Esophagus squamous epithelium (tissue), 5 donors: Measurements from ENCODE around the gene CEP112. TPM values are rescaled to one million over a fixed set of nuclear protein-coding genes. Genes with fewer than 3 reads are reported as not detected.

ENCODE experiments used
- DNase-seq: peaks from one replicate; lab custom pipeline; 2025; lab: John Stamatoyannopoulos, UW
- H3K27ac ChIP-seq, 4 donors: fragments of 200-600 bp; sonication (generic); one replicate each; pipeline ENCODE4 v1.5.1; 2016 to 2019; ENCODE audit warnings: mild to moderate bottlenecking in 1 of 4
- H3K27me3 ChIP-seq, 4 donors: fragments of 200-600 bp; sonication (generic); 1 replicate in 3 of 4; 2 replicates in 1 of 4; pipeline versions ENCODE4 v1.5.1 to v1.6.0; 2017 to 2021; ENCODE audit warnings: antibody characterized with exemption in 1 of 4
- H3K36me3 ChIP-seq, 3 donors: fragments of 200-600 bp; sonication (generic); one replicate each; pipeline ENCODE4 v1.5.1; 2016 to 2019
- H3K4me1 ChIP-seq, 3 donors: fragments of 200-600 bp; sonication (generic); one replicate each; pipeline ENCODE4 v1.5.1; 2017 to 2019
- H3K4me3 ChIP-seq, 4 donors: fragments of 200-600 bp; sonication (generic); 1 replicate in 3 of 4; 2 replicates in 1 of 4; pipeline ENCODE4 v1.5.1; 2016 to 2019; ENCODE audit warnings: mild to moderate bottlenecking in 2 of 4, moderate library complexity in 1 of 4
- H3K9me3 ChIP-seq, 3 donors: fragments of 200-600 bp; sonication (generic); one replicate each; pipeline ENCODE4 v1.5.1; 2016 to 2019
- POLR2A ChIP-seq, 4 donors: fragments of 450-650 bp; IDR thresholded peaks; one replicate each; pipeline ENCODE4 v1.6.1; 2017; ENCODE audit warnings: antibody characterized with exemption in 4 of 4, mild to moderate bottlenecking in 4 of 4, moderate library complexity in 3 of 4
- WGBS, 2 donors: methylation state at CpG; one replicate each; pipeline ENCODE4 v1.1.5; 2018; 5-methylcytosine and 5-hydroxymethylcytosine counted together
- intact Hi-C: fragments of 100-400 bp; cut with DNase I; formaldehyde crosslinking; loops from one replicate; pipeline ENCODE4 v1.15.0; 2022
- total RNA-seq, 4 donors: library from RNA; depleted of rRNA; stranded (reverse); fragments of >200 nt; gene quantifications; one replicate each; pipeline ENCODE4 v1.1.0, GENCODE V29; 2016
- TF ChIP-seq, protein P1 (sequence below), 6 experiments: fragments of 450-650 bp in 4 of 6; fragments of 200-600 bp in 2 of 6; sonication (generic) in 2 of 6; IDR thresholded peaks; one replicate each; pipeline ENCODE4 v1.5.1; 2016 to 2019; ENCODE audit warnings: antibody characterized with exemption in 6 of 6, mild to moderate bottlenecking in 4 of 6, moderate library complexity in 4 of 6
- donor health status: DM: yes; HTN: yes; CAD: no.

CEP112 gene
- total RNA-seq, 4 donors from 2014 or later, result 2.5 to 10.9 (median 6.4) TPM

DNA sequence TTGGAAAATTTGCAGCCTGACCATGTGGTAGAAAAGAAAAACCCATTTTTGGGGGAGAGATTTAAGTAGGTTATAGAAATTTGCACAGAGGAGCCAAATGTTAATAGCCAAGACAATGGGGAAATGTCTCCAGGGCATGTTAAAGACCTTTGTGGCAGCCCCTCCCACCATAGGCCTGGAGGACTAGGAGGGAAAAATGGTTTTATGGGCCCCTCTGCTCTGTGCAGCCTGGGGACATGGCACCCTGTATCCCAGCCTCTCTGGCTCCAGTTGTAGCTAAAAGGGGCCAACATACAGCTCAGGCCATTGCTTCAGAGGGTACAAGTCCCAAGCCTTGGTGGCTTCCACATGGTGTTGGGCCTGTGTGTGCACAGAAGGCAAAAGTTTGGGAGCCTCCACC is 384.6 kb downstream of the CEP112 start:
- Histone ChIP-seq H3K4me1 (no peaks in the 10 kb centered on the region), H3K4me3 (no peak overlapping the region), H3K27ac (no peak overlapping the region), H3K9me3 (peaks cover 0 to 14% (median 9%) of the 10 kb centered on the region in 3 donors), H3K36me3 (no peaks in the 10 kb centered on the region), H3K27me3 (no peaks in the 10 kb centered on the region)
- no peak for TF ChIP-seq POLR2A (IDR thresholded peaks at IDR 0.05)
- TF ChIP-seq, protein P1, sequence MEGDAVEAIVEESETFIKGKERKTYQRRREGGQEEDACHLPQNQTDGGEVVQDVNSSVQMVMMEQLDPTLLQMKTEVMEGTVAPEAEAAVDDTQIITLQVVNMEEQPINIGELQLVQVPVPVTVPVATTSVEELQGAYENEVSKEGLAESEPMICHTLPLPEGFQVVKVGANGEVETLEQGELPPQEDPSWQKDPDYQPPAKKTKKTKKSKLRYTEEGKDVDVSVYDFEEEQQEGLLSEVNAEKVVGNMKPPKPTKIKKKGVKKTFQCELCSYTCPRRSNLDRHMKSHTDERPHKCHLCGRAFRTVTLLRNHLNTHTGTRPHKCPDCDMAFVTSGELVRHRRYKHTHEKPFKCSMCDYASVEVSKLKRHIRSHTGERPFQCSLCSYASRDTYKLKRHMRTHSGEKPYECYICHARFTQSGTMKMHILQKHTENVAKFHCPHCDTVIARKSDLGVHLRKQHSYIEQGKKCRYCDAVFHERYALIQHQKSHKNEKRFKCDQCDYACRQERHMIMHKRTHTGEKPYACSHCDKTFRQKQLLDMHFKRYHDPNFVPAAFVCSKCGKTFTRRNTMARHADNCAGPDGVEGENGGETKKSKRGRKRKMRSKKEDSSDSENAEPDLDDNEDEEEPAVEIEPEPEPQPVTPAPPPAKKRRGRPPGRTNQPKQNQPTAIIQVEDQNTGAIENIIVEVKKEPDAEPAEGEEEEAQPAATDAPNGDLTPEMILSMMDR (IDR thresholded peaks at IDR 0.05), result no peak
- no peak for DNase-seq
- intact Hi-C loops, result no loop called here

DNA sequence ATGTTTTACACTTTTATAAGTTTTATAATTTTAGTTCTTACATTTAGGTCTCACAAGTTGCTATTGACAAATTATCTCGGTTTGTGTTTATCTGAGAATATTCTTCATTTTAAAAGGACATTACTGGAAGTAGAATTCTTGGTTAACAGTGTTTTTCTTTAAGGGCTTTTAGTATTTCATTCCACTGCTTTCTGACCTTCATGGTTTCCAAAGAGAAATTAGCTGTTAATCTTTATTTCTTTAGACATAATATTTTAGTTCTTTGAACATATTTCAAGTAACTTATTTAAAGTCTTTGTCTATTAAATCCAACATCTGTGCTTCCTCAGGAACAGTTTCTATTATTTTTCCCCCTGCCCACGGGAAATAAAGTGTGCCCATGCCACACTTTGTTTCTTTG is 390.4 kb downstream of the CEP112 start:
- peaks cover 0 to 13% (median 8%) of the 10 kb centered on the region in 3 donors for H3K9me3 ChIP-seq
- H3K4me1 ChIP-seq, result no peaks in the 10 kb centered on the region
- DNase-seq, result no peak
- no peak overlapping the region for H3K27ac ChIP-seq
- H3K36me3 ChIP-seq, result no peaks in the 10 kb centered on the region
- no peak overlapping the region for H3K4me3 ChIP-seq
- intact Hi-C loops, result no loop called here
- no peaks in the 10 kb centered on the region for H3K27me3 ChIP-seq
- WGBS, 2 donors, result 79 to 93% methylated on average over 2 of the region's 2 CpGs
- TF ChIP-seq, protein P1 (IDR thresholded peaks at IDR 0.05), result no peak
- no peak for TF ChIP-seq POLR2A (IDR thresholded peaks at IDR 0.05)

DNA sequence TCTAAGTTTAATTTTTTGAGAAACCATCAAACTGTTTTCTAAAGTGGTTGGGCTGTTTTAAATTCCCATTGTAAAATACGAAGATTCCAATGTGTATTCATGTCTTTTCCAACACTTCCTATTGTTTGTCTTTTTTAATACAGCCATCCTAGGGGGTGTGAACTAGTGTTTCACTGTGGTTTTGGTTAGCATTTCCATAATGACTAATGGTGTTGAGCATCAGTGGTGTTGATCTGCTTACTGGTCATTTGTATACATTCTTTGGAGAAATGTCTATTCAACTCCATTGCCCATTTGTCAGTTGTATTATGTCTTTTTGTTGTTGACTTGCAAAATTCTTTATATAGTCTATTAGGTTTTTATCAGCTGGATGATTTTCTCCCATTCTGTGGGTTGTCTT is 391.3 kb downstream of the CEP112 start:
- Histone ChIP-seq H3K4me3 (no peak overlapping the region), H3K9me3 (peaks cover 0 to 13% (median 8%) of the 10 kb centered on the region in 3 donors), H3K27me3 (no peaks in the 10 kb centered on the region), H3K27ac (no peak overlapping the region), H3K4me1 (no peaks in the 10 kb centered on the region), H3K36me3 (no peaks in the 10 kb centered on the region)
- no peak for TF ChIP-seq POLR2A (IDR thresholded peaks at IDR 0.05)
- TF ChIP-seq, protein P1 (IDR thresholded peaks at IDR 0.05), result no peak
- WGBS, 2 donors, result 73 to 86% methylated on average over 1 of the region's 1 CpG
- DNase-seq, result no peak
- intact Hi-C loops, result no loop called here

DNA sequence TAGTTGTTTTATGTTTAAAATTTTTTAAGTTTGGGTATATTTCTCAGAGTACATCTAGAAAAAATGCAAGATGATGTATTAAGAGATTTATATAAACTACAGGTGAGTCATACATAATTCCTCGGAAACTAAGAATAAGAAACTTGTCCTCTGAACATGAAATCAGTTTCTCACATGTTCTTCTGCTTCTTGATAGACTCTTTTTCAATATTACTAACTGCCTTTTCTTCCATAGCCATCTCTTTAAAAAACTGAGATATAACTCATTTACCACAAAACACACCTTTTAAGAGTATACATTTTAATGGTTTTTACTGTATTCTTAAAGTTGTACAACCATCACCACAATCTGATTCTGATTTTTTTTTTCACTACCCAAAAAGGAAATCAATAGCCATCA is 392.1 kb downstream of the CEP112 start:
- no peaks in the 10 kb centered on the region for H3K36me3 ChIP-seq
- no peak overlapping the region for H3K27ac ChIP-seq
- intact Hi-C loops, result no loop called here
- peaks cover 0 to 13% (median 8%) of the 10 kb centered on the region in 3 donors for H3K9me3 ChIP-seq
- H3K27me3 ChIP-seq, result no peaks in the 10 kb centered on the region
- H3K4me1 ChIP-seq, result no peaks in the 10 kb centered on the region
- DNase-seq, result no peak
- H3K4me3 ChIP-seq, result no peak overlapping the region
- TF ChIP-seq, protein P1 (IDR thresholded peaks at IDR 0.05), result no peak
- TF ChIP-seq POLR2A (IDR thresholded peaks at IDR 0.05), result no peak
- 29 to 55% methylated on average over 1 of the region's 1 CpG for WGBS, 2 donors

DNA sequence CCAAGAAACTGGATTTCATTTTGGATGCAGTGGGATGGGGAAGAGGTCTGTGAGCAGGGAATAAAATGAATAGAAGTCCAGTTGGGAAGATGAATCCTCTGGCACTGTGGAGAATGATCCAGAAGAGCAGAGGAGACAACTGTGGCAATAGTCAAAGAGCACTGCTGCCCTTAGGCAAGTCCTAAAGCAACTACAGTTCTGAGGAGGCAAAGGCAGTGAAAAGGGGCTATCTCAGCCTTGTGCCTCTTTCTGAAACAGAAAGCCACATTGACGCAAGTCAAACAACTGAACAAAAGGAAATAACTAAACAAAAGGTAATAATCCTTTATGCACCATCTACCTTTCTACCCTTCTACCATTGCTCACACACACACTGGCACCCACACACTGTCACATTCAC is 392.5 kb downstream of the CEP112 start:
- H3K4me3 ChIP-seq, result no peak overlapping the region
- intact Hi-C loops, result no loop called here
- TF ChIP-seq, protein P1 (IDR thresholded peaks at IDR 0.05), result no peak
- no peak for TF ChIP-seq POLR2A (IDR thresholded peaks at IDR 0.05)
- H3K27me3 ChIP-seq, result no peaks in the 10 kb centered on the region
- no peak for DNase-seq
- 47 to 53% methylated on average over 1 of the region's 1 CpG for WGBS, 2 donors
- no peak overlapping the region for H3K27ac ChIP-seq
- H3K9me3 ChIP-seq, result peaks cover 0 to 13% (median 8%) of the 10 kb centered on the region in 3 donors
- no peaks in the 10 kb centered on the region for H3K36me3 ChIP-seq
- H3K4me1 ChIP-seq, result no peaks in the 10 kb centered on the region
